Right atrium auricular region (tissue), 2 donors: Measurements from ENCODE around the gene LCT. TPM values are rescaled to one million over a fixed set of nuclear protein-coding genes. Genes with fewer than 3 reads are reported as not detected.

ENCODE experiments used
- DNase-seq: peaks from one replicate; pipeline ENCODE4 v3.0.0-alpha.2; 2019; ENCODE audit warnings: low spot score
- H3K27ac ChIP-seq, 2 donors: fragments of 200-600 bp; sonication (generic); 1 replicate in 1 of 2; 2 replicates in 1 of 2; pipeline ENCODE4 v1.5.1; 2016 to 2019
- H3K27me3 ChIP-seq, 2 donors: fragments of 200-600 bp; sonication (generic); one replicate each; pipeline versions ENCODE4 v1.5.1 to v1.6.0; 2017 to 2019
- H3K36me3 ChIP-seq: fragments of 200-600 bp; sonication (generic); one replicate; pipeline ENCODE4 v1.5.1; 2016
- H3K4me1 ChIP-seq, 2 donors: fragments of 200-600 bp; sonication (generic); one replicate each; pipeline versions ENCODE4 v1.5.1 to v1.6.0; 2017 to 2019
- H3K4me3 ChIP-seq, 2 donors: fragments of 200-600 bp; sonication (generic); 1 replicate in 1 of 2; 2 replicates in 1 of 2; pipeline ENCODE4 v1.5.1; 2017 to 2019; ENCODE audit warnings: mild to moderate bottlenecking in 1 of 2, moderate library complexity in 1 of 2
- H3K9me3 ChIP-seq, 2 donors: fragments of 200-600 bp; sonication (generic); one replicate each; pipeline ENCODE4 v1.5.1; 2019
- total RNA-seq, 2 donors: library from RNA; depleted of rRNA; stranded (reverse); fragments of >200 nt; gene quantifications; one replicate each; pipeline ENCODE4 v1.1.0, GENCODE V29; 2016
- TF ChIP-seq, protein P1 (sequence below), 2 donors: fragments of 200-600 bp; sonication (generic); IDR thresholded peaks; one replicate each; pipeline ENCODE4 v1.5.1; 2019; ENCODE audit warnings: antibody characterized with exemption in 2 of 2

Gene LCT
- total RNA-seq, 2 donors from 2014 or later, result not detected

DNA sequence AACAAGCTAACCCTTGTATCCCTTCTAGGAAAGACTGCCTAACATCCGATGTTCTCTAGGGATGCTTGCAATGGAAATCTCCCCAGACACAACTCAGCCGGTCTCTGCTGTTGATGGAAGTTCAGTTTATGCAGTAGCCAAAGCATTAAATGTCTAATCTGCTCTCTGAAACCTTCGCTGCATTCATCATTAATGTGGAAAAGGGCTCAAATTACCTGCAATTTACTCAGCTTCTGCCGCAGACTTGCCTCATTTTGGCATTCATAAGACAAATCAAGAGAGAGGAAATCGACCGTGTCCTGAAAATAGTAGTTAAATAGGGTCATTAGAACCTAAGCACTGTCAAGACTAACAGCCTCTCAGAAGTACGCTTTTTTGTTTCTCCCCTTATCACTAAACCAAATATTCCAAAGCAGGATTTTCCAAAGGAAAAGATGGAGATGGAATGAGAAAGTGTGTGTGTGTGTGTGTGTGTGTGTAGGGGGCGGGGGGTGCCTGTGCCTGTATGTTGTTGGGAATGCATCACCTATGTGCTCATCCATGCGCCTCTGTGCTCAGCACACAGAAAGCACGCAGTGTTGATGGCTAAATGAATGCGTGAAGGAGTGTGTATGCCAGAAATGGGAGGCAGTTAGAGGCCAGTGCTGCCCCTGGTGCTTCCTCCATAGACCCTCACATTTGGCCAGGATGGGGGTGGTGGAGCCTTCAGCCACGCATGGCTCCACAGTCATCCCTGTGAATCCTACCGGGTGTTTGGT is 7.4 kb downstream of the LCT start:
- H3K36me3 ChIP-seq, result no peaks in the 10 kb centered on the region
- no peak overlapping the region for H3K4me3 ChIP-seq
- no peak for DNase-seq
- no peak overlapping the region for H3K27ac ChIP-seq
- no peaks in the 10 kb centered on the region for H3K4me1 ChIP-seq
- TF ChIP-seq, protein P1, sequence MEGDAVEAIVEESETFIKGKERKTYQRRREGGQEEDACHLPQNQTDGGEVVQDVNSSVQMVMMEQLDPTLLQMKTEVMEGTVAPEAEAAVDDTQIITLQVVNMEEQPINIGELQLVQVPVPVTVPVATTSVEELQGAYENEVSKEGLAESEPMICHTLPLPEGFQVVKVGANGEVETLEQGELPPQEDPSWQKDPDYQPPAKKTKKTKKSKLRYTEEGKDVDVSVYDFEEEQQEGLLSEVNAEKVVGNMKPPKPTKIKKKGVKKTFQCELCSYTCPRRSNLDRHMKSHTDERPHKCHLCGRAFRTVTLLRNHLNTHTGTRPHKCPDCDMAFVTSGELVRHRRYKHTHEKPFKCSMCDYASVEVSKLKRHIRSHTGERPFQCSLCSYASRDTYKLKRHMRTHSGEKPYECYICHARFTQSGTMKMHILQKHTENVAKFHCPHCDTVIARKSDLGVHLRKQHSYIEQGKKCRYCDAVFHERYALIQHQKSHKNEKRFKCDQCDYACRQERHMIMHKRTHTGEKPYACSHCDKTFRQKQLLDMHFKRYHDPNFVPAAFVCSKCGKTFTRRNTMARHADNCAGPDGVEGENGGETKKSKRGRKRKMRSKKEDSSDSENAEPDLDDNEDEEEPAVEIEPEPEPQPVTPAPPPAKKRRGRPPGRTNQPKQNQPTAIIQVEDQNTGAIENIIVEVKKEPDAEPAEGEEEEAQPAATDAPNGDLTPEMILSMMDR (IDR thresholded peaks at IDR 0.05), result no peak
- H3K9me3 ChIP-seq, result no peaks in the 10 kb centered on the region
- no peaks in the 10 kb centered on the region for H3K27me3 ChIP-seq

GRCh38 chr2:135826544-135826943 is 10.4 kb downstream of the LCT start:
- Histone ChIP-seq H3K9me3 (peaks cover 0 to 10% of the 10 kb centered on the region in 2 donors), H3K4me3 (no peak overlapping the region), H3K27me3 (no peaks in the 10 kb centered on the region), H3K36me3 (no peaks in the 10 kb centered on the region), H3K4me1 (no peaks in the 10 kb centered on the region), H3K27ac (no peak overlapping the region)
- TF ChIP-seq, protein P1 (IDR thresholded peaks at IDR 0.05), result no peak
- DNase-seq, result no peak

DNA sequence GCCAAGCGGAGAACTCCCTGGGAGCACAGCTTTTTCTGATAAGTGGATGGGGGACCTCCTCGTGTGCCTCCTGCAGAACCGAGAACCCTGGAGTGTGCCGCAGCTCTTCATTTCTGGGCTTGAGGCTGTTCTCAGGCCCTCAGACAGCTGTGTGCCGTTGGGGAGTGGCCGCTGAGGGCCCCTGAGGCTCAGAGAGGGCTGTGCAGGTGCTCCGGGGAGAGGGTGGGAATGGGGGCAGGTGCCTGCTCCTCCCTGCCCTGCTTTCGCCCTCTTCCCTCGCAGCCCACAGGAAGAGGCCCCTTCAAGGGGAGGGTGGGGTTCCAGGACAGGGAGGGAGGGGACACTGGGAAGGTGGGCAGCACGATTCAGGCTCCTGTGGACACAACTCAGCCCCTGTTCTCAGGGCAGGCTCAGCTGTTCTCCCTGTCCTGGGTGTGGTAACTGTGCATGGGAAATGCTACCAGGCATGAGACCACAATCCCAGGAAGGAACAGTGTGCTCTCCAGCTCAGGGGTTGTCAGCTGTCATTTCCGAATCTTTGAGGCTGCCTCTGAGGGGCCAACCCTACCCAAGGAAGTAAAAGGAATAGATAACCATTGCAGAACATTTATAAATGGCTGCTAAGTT is 11.3 kb downstream of the LCT start:
- TF ChIP-seq, protein P1 (IDR thresholded peaks at IDR 0.05), result no peak
- Histone ChIP-seq H3K27ac (peak overlapping the region in 1 of 2 donors; percentile 10), H3K4me3 (no peak overlapping the region), H3K9me3 (peaks cover 0 to 10% of the 10 kb centered on the region in 2 donors), H3K4me1 (no peaks in the 10 kb centered on the region), H3K27me3 (no peaks in the 10 kb centered on the region), H3K36me3 (no peaks in the 10 kb centered on the region)
- no peak for DNase-seq

DNA sequence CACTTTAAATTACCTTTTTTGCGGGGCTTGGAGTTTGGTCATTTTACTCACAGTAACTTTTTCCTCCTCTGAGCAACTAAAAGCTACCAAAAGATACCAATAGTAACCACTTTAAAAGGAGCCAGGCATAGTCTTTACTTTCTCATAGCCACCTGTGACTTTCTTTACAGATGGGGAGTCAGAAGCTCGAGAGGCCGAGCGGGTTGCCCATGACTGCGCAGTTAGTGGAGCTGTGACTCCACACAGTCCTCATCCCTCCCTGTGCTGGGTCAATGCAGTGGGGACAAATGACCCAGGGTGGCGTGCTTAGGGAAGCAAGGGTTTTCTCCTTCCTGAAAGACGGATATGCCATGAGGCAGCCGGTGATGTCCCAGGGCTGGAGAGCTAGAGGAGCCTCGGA is 11.9 kb downstream of the LCT start:
- peak overlapping the region in 1 of 2 donors; percentile 10 for H3K27ac ChIP-seq
- H3K36me3 ChIP-seq, result no peaks in the 10 kb centered on the region
- no peaks in the 10 kb centered on the region for H3K4me1 ChIP-seq
- TF ChIP-seq, protein P1 (IDR thresholded peaks at IDR 0.05), result no peak
- H3K4me3 ChIP-seq, result no peak overlapping the region
- H3K27me3 ChIP-seq, result no peaks in the 10 kb centered on the region
- peaks cover 0 to 10% of the 10 kb centered on the region in 2 donors for H3K9me3 ChIP-seq
- DNase-seq, result no peak

- peaks cover 0 to 10% of the 10 kb centered on the region in 2 donors for H3K9me3 ChIP-seq
- DNase-seq, result no peak
- H3K27me3 ChIP-seq, result no peaks in the 10 kb centered on the region
- H3K27ac ChIP-seq, result no peak overlapping the region
- no peak overlapping the region for H3K4me3 ChIP-seq
- no peaks in the 10 kb centered on the region for H3K36me3 ChIP-seq
- no peaks in the 10 kb centered on the region for H3K4me1 ChIP-seq
- TF ChIP-seq, protein P1 (IDR thresholded peaks at IDR 0.05), result no peak
These were observed 14.1 kb downstream of the LCT start for GRCh38 chr2:135822855-135823254.
